ENCODE measurements around the gene RASGEF1C.
A peak's percentile ranks its signal among the peaks of the same experiment; 100 is the strongest.
"Not testable (repeated sequence)": the region's sequence is repeated elsewhere in the genome, so short reads cannot be mapped to it uniquely, and the experiment has no call there.

The RASGEF1C gene

DNA sequence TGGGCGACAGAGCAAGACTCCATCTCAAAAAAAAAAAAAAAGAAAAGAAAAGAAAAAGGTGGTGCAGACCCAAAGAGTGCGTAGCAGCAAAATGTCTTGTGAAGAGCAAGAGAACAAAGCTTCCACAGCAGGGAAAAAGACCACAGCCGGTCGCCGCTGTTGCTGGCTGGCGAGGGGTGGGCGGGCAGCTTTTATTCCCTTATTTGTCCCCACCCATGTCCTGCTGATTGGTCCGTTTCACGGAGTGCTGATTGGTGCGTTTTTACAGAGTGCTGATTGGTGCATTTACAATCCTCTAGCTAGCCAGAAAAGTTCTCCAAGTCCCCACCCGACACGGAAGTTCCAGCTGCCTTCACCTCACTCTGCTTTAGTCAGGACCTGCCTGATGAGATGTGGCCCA, 1.1 kb upstream of the RASGEF1C start:
- H3K27me3 ChIP-seq (ENCODE audit: control insufficient read depth in 1 of 2, insufficient read depth in 2 of 2, low read length in 2 of 2) = peaks cover 0 to 22% of the 10 kb centered on the region in 2 donors
- not testable (repeated sequence) for H3K36me3 ChIP-seq (ENCODE audit: insufficient read depth, low read length); H3K9ac ChIP-seq (ENCODE audit: low read length)

DNA sequence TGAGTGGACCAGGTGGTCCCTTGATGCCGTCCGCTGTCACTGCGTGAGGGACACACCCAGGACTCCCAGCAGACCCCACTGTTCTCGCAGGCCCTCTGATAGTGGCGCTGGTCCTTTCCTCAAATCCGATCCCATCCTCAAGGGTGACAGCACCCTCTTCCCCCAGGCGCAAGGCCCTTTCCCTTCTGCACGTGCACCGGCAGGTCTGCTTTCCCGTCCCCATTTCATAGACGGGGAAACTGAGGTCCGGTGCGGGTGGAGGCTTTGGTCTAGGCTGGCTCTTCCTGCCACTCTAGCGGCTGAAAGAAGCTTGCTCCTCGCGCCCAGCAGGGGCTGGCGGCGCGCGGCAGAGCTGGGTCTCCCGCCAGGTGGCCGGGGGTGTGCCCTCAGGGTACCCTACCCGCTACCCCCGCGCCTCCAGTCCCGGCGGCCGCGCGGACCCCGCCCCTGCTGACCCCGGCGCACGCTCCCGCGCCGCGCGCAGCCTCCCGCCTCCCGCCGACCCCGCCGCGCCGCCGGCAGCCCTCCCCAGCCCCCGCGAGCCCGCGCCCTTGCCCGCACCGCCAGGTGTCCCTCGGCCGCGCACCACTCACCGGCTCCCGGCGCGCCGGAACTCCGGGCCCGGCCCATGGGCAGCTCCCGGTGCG, 453 bp downstream of the RASGEF1C start:
- H3K27ac ChIP-seq (ENCODE audit: low read depth, low read length) = no peak overlapping the region
- H3K4me3 ChIP-seq (ENCODE audit: low read depth in 1 of 2, low read length in 2 of 2) = peak overlapping the region; percentile 27 to 47
- H3K27me3 ChIP-seq (ENCODE audit: control insufficient read depth in 1 of 2, insufficient read depth in 2 of 2, low read length in 2 of 2) = peaks cover 0 to 22% of the 10 kb centered on the region in 2 donors
- H3K36me3 ChIP-seq (ENCODE audit: insufficient read depth, low read length) = no peaks in the 10 kb centered on the region
- no peaks in the 10 kb centered on the region for H3K9me3 ChIP-seq (ENCODE audit: low read length)
- H3K9ac ChIP-seq (ENCODE audit: low read length) = no peak overlapping the region
- H3K4me1 ChIP-seq (ENCODE audit: insufficient read depth, low read length) = peaks cover 20% of the 10 kb centered on the region

More for the DNA sequence above, 1.1 kb upstream of the RASGEF1C start:
- H3K4me1 ChIP-seq (ENCODE audit: insufficient read depth, low read length) = peaks cover 20% of the 10 kb centered on the region
- H3K4me3 ChIP-seq (ENCODE audit: low read depth in 1 of 2, low read length in 2 of 2); H3K9me3 ChIP-seq (ENCODE audit: low read length); H3K27ac ChIP-seq (ENCODE audit: low read depth, low read length): not testable (repeated sequence)

DNA sequence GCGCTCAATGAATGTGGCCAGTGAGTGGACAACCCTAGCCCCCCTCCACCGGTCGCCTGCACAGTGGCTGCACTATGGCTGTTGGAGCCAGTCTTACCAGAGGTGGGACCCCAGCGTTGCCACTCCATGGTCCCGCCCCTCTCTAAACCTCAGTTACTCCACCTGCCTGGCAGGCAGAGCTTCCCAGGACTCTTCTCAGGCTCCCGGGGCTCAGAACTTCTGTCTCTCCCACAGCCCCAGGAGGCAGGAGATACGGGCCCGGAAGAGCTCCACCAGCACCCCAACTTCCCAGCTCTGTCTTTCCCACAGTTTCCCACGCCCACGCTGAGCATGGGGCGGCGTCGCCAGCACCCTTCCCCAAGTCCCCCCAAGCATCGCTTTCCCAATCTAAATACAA, 975 bp downstream of the RASGEF1C start:
- peak overlapping the region in 1 of 2 donors; percentile 47 for H3K4me3 ChIP-seq (ENCODE audit: low read depth in 1 of 2, low read length in 2 of 2)
- no peaks in the 10 kb centered on the region for H3K36me3 ChIP-seq (ENCODE audit: insufficient read depth, low read length)
- H3K9ac ChIP-seq (ENCODE audit: low read length) = no peak overlapping the region
- H3K27ac ChIP-seq (ENCODE audit: low read depth, low read length) = no peak overlapping the region
- peaks cover 0 to 22% of the 10 kb centered on the region in 2 donors for H3K27me3 ChIP-seq (ENCODE audit: control insufficient read depth in 1 of 2, insufficient read depth in 2 of 2, low read length in 2 of 2)
- H3K9me3 ChIP-seq (ENCODE audit: low read length) = no peaks in the 10 kb centered on the region
- peaks cover 14% of the 10 kb centered on the region for H3K4me1 ChIP-seq (ENCODE audit: insufficient read depth, low read length)

DNA sequence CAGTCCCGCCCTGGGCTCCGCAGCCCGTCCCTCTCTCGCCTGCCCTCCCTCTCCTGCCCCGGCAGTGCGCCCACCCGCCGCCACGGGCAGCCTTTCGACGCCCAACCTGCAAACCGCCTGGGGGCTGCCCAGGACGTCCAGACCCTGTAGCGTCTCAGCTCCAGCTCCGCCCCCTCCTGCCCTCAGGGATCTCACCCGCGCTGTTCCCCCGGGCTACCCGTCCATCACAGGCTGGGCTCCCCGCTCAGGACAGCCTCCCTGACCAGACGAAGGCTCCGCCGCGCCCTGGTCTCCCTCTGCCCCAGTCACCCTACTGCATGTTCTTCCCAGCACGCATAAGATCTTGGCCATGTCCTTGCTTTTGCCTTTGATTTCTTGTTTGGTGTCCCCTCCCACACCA, 1.4 kb downstream of the RASGEF1C start:
- Histone ChIP-seq H3K36me3 (ENCODE audit: insufficient read depth, low read length) (no peaks in the 10 kb centered on the region), H3K9ac (ENCODE audit: low read length) (no peak overlapping the region), H3K4me1 (ENCODE audit: insufficient read depth, low read length) (peaks cover 10% of the 10 kb centered on the region), H3K27ac (ENCODE audit: low read depth, low read length) (no peak overlapping the region), H3K9me3 (ENCODE audit: low read length) (no peaks in the 10 kb centered on the region), H3K4me3 (ENCODE audit: low read depth in 1 of 2, low read length in 2 of 2) (no peak overlapping the region), H3K27me3 (ENCODE audit: control insufficient read depth in 1 of 2, insufficient read depth in 2 of 2, low read length in 2 of 2) (peaks cover 0 to 22% of the 10 kb centered on the region in 2 donors)

DNA sequence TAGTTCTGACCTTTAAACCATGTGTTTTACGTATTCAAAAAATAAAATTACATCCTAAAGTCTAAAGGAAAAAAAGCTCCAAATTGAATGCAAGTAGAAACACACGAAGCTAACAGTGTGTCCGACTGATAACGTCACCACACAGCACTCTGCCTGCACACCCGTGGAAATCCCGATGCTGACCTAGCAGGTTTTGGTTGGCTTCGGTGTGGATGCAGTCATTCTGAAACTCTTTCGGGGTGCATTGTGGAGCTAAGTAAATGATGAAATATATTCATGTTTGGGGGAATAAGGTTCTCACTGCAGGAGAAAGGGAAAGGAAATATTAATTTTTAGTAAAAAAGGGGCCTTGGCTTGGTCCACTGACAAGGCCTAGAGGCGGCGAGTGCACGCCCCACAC, 2.0 kb downstream of the RASGEF1C start:
- no peak overlapping the region for H3K27ac ChIP-seq (ENCODE audit: low read depth, low read length)
- peaks cover 0 to 16% of the 10 kb centered on the region in 2 donors for H3K27me3 ChIP-seq (ENCODE audit: control insufficient read depth in 1 of 2, insufficient read depth in 2 of 2, low read length in 2 of 2)

DNA sequence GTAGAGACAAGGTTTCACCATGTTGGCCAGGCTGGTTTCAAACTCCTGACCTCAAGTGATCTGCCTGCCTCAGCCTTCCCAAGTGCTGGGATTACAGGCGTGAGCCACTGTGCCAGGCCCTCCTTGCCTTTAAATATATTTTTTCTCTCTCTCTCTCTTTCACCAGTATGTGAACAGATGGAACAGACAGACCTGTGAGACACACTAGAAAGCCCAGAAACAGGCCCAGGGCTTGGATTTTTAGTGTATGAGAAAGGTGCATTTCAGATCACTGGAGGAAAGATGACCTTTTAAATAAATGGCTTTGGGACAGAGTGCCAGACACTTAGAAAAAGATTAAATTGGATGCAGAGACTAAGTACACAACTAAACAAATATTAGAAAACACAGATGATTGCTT, 3.1 kb downstream of the RASGEF1C start:
- Histone ChIP-seq H3K9ac (ENCODE audit: low read length) (no peak overlapping the region), H3K27ac (ENCODE audit: low read depth, low read length) (no peak overlapping the region), H3K9me3 (ENCODE audit: low read length) (no peaks in the 10 kb centered on the region), H3K36me3 (ENCODE audit: insufficient read depth, low read length) (no peaks in the 10 kb centered on the region), H3K4me3 (ENCODE audit: low read depth in 1 of 2, low read length in 2 of 2) (no peak overlapping the region), H3K27me3 (ENCODE audit: control insufficient read depth in 1 of 2, insufficient read depth in 2 of 2, low read length in 2 of 2) (peaks cover 0 to 15% of the 10 kb centered on the region in 2 donors), H3K4me1 (ENCODE audit: insufficient read depth, low read length) (peaks cover 5% of the 10 kb centered on the region)

More for the DNA sequence above, 2.0 kb downstream of the RASGEF1C start:
- no peaks in the 10 kb centered on the region for H3K9me3 ChIP-seq (ENCODE audit: low read length)
- H3K4me1 ChIP-seq (ENCODE audit: insufficient read depth, low read length) = peaks cover 5% of the 10 kb centered on the region
- no peaks in the 10 kb centered on the region for H3K36me3 ChIP-seq (ENCODE audit: insufficient read depth, low read length)
- H3K9ac ChIP-seq (ENCODE audit: low read length) = no peak overlapping the region
- no peak overlapping the region for H3K4me3 ChIP-seq (ENCODE audit: low read depth in 1 of 2, low read length in 2 of 2)

DNA sequence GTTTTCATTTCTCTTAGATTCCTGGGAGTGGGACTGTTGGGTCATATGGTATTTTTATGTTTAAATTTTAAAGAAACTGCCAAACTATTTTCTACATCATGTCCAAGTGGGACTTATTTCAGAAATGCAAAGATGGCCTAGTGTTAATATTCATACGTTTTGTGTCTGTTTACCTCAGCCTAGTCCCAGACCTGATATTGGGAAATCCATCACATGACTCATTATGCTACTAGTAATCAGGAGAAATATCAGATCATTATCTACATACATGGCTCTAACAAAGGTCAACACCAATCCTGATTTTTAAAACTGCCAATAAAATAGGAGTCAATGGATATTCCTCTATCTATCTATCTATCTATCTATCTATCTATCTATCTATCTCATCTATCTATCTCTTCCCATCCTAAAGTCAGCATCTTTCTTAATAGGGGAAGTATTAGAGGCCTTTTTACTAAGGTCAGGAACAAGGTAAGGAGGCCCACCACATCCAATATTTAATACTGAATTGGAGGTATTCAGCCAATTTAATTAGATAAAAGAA, 4.7 kb downstream of the RASGEF1C start:
- no peak overlapping the region for H3K9ac ChIP-seq (ENCODE audit: low read length)
- H3K4me1 ChIP-seq (ENCODE audit: insufficient read depth, low read length) = peaks cover 5% of the 10 kb centered on the region
- H3K4me3 ChIP-seq (ENCODE audit: low read depth in 1 of 2, low read length in 2 of 2) = no peak overlapping the region
- H3K27ac ChIP-seq (ENCODE audit: low read depth, low read length) = no peak overlapping the region
- no peaks in the 10 kb centered on the region for H3K36me3 ChIP-seq (ENCODE audit: insufficient read depth, low read length)
- peaks cover 0 to 15% of the 10 kb centered on the region in 2 donors for H3K27me3 ChIP-seq (ENCODE audit: control insufficient read depth in 1 of 2, insufficient read depth in 2 of 2, low read length in 2 of 2)
- H3K9me3 ChIP-seq (ENCODE audit: low read length) = no peaks in the 10 kb centered on the region

DNA sequence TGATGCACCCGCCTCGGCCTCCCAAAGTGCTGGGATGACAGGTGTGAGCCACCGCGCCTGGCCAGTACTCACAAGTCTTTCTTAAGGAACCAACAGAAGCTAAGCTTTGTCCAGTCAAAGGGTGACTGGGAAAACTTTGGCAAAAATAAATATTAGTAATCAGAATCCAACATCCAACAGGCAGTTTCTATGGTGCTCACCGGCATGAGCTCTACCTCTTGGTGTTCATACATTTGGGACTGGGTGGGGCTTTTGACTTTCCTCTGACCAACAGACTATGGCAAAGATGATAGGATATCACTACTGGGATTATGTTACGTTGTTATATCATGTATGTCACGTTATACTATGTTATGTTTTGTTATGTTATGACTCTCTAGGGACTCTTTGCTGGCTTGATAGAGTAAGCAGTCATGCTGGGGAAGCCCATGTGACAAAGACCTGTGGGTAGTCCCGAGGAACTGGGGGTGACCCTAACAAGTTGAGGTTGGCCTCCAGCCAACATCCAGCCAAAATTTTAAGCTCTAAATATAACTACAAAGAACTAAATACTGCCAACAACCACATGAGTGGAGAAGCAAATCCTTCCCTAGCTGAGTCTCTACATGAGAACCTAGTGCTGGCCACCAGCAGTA, 6.0 kb downstream of the RASGEF1C start:
- H3K27ac ChIP-seq (ENCODE audit: low read depth, low read length) = no peak overlapping the region
- no peak overlapping the region for H3K9ac ChIP-seq (ENCODE audit: low read length)
- H3K9me3 ChIP-seq (ENCODE audit: low read length) = no peaks in the 10 kb centered on the region
- peaks cover 1% of the 10 kb centered on the region for H3K4me1 ChIP-seq (ENCODE audit: insufficient read depth, low read length)
- H3K36me3 ChIP-seq (ENCODE audit: insufficient read depth, low read length) = no peaks in the 10 kb centered on the region
- no peak overlapping the region for H3K4me3 ChIP-seq (ENCODE audit: low read depth in 1 of 2, low read length in 2 of 2)
- peaks cover 0 to 9% of the 10 kb centered on the region in 2 donors for H3K27me3 ChIP-seq (ENCODE audit: control insufficient read depth in 1 of 2, insufficient read depth in 2 of 2, low read length in 2 of 2)

DNA sequence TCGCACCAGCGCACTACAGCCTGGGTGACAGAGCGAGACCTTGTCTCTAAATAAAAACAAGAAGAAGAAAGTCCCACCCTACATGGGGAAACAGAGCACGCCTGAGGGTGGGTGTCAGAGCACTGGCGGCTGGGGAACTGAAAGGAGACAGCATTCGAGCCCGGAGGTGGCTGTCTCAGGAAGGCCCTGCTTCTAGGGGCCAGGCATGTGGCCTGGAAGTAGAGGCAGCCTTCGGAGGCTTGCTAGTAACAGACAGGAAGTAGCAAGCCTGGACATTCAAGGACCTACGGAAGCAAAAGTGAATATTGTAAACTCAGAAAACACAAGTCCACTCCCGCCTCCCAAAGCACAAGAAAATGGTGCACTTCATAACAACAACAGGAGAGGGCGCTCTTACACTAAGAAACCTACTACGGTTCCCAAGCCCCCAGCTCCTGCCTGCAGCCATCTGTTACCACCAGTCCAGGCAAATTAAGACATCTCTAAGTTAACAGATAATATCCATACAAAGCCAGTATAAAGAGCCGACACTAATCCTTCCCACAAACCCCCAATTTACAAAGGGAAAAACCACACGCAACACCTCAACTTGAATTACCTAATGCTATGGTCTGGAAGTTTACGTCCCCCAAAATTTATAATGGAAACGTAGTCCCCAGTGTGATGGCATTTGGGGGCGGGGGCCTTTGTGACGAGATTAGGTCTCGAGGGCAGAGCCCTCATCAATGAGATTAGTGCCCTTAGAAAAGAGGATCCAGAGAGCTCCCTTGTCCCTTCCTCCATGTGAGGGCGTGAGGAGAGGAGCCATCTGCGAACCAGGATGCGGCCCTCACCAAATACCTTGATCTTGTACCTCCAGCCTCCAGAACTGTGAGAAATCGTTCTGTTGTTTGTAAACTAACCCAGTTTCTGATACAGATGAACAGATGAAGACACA, 7.7 kb downstream of the RASGEF1C start:
- H3K9ac ChIP-seq (ENCODE audit: low read length) = no peak overlapping the region
- H3K27me3 ChIP-seq (ENCODE audit: control insufficient read depth in 1 of 2, insufficient read depth in 2 of 2, low read length in 2 of 2) = no peaks in the 10 kb centered on the region
- H3K9me3 ChIP-seq (ENCODE audit: low read length) = no peaks in the 10 kb centered on the region
- no peaks in the 10 kb centered on the region for H3K36me3 ChIP-seq (ENCODE audit: insufficient read depth, low read length)
- no peaks in the 10 kb centered on the region for H3K4me1 ChIP-seq (ENCODE audit: insufficient read depth, low read length)
- H3K4me3 ChIP-seq (ENCODE audit: low read depth in 1 of 2, low read length in 2 of 2) = no peak overlapping the region
- H3K27ac ChIP-seq (ENCODE audit: low read depth, low read length) = no peak overlapping the region

DNA sequence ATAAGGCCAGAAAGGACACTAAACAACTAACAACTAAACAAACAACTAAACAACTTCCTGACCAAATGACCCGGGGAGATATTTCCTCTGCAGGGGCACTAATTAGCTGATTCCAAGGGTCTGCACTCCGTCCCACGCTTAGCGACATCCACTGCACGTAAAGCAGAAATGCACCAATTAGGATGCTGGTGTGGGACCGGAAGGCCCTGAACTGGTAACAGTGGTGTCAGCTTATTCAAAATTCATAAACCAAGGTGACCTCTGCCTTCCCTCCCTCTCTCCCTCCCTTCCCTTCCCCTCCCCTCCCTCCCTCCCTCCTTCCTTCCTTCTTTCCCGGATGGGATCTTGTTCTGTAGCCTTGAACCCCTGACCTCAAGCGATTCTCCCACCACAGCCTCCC, 9.6 kb downstream of the RASGEF1C start:
- H3K27me3 ChIP-seq (ENCODE audit: control insufficient read depth in 1 of 2, insufficient read depth in 2 of 2, low read length in 2 of 2) = no peaks in the 10 kb centered on the region
- H3K9ac ChIP-seq (ENCODE audit: low read length) = no peak overlapping the region
- H3K27ac ChIP-seq (ENCODE audit: low read depth, low read length) = no peak overlapping the region
- H3K36me3 ChIP-seq (ENCODE audit: insufficient read depth, low read length) = no peaks in the 10 kb centered on the region
- no peak overlapping the region for H3K4me3 ChIP-seq (ENCODE audit: low read depth in 1 of 2, low read length in 2 of 2)
- no peaks in the 10 kb centered on the region for H3K9me3 ChIP-seq (ENCODE audit: low read length)
- H3K4me1 ChIP-seq (ENCODE audit: insufficient read depth, low read length) = no peaks in the 10 kb centered on the region

DNA sequence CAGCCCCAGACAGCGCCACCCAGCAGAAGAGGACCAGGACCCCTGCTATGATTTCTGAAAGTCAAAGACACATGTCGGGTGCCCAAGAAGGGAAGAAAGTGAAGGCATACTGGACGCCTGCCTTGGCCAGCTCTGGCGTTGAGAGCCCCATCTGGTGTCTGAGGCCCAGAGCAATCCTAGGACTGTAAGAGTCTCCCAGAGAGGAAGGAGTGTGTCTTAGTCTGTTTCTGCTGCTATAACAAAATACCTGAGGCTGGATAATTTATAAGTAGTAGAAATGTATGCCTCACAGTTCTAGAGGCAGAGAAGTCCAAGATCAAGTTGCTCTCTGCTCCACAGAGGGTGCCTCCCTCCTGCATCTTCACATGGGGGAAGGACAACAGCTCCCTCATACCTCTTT, 10.8 kb downstream of the RASGEF1C start:
- Histone ChIP-seq H3K36me3 (ENCODE audit: insufficient read depth, low read length) (no peaks in the 10 kb centered on the region), H3K9ac (ENCODE audit: low read length) (no peak overlapping the region), H3K4me3 (ENCODE audit: low read depth in 1 of 2, low read length in 2 of 2) (no peak overlapping the region), H3K9me3 (ENCODE audit: low read length) (no peaks in the 10 kb centered on the region), H3K4me1 (ENCODE audit: insufficient read depth, low read length) (no peaks in the 10 kb centered on the region), H3K27ac (ENCODE audit: low read depth, low read length) (no peak overlapping the region), H3K27me3 (ENCODE audit: control insufficient read depth in 1 of 2, insufficient read depth in 2 of 2, low read length in 2 of 2) (no peaks in the 10 kb centered on the region)
